ENCODE measurements around the gene OSBP2.
A peak's percentile ranks its signal among the peaks of the same experiment; 100 is the strongest.

Gene OSBP2

GRCh38 chr22:30947173-30947815 lies 252.6 kb downstream of the OSBP2 start:
- no peak overlapping the region for H3K27ac ChIP-seq (ENCODE audit: low read length, poor library complexity, severe bottlenecking)
- no peak overlapping the region for H3K4me2 ChIP-seq (ENCODE audit: low read length, poor library complexity, severe bottlenecking)
- no peak overlapping the region for H2BK15ac ChIP-seq (ENCODE audit: low read depth, poor library complexity, severe bottlenecking)
- no peak overlapping the region for H2BK12ac ChIP-seq (ENCODE audit: low read length in 2 of 2)
- peaks cover 42% of the 10 kb centered on the region for H3K79me1 ChIP-seq (replicated peaks; ENCODE audit: low read length, poor library complexity, severe bottlenecking)
- H3K4ac ChIP-seq (ENCODE audit: low read depth in 1 of 2, low read length in 2 of 2), result no peak overlapping the region
- H2BK120ac ChIP-seq (ENCODE audit: low read depth, low read length), result no peak overlapping the region
- no peak overlapping the region for H3K18ac ChIP-seq (ENCODE audit: low read depth in 1 of 2, low read length in 2 of 2)
- H3K4me3 ChIP-seq (ENCODE audit: insufficient read depth in 1 of 2, low read depth in 1 of 2, low read length in 2 of 2), result no peak overlapping the region
- no peaks in the 10 kb centered on the region for H3K4me1 ChIP-seq (ENCODE audit: control insufficient read depth, insufficient read depth, low read depth, low read length)
- H3K9me3 ChIP-seq (ENCODE audit: control insufficient read depth, low read length), result no peaks in the 10 kb centered on the region
- no peak overlapping the region for H3K23ac ChIP-seq (ENCODE audit: low read length in 2 of 2)
- H4K91ac ChIP-seq (ENCODE audit: low read length), result no peak overlapping the region
- 90% methylated on average over 4 of the region's 5 CpGs for WGBS
- no peak overlapping the region for H2AFZ ChIP-seq (ENCODE audit: low read depth, low read length)
- H3K9ac ChIP-seq (ENCODE audit: low read length), result peak overlapping the region; percentile 8
- no peak overlapping the region for H3K14ac ChIP-seq (ENCODE audit: low read length in 2 of 2)
- no peak overlapping the region for H2AK5ac ChIP-seq (ENCODE audit: low read length, severe bottlenecking)
- peaks cover 60 to 96% of the 10 kb centered on the region in 2 experiments for H3K36me3 ChIP-seq (ENCODE audit: control insufficient read depth in 1 of 2, insufficient read depth in 2 of 2, low read depth in 1 of 2, low read length in 2 of 2)
- no peak for DNase-seq
- H4K8ac ChIP-seq (ENCODE audit: low read length), result no peak overlapping the region
- H3K27me3 ChIP-seq (ENCODE audit: control insufficient read depth in 1 of 2, insufficient read depth in 1 of 2, low read length in 2 of 2), result no peaks in the 10 kb centered on the region
- no peak overlapping the region for H2BK5ac ChIP-seq (ENCODE audit: low read depth, low read length, poor library complexity, severe bottlenecking)

- H3K36me3 ChIP-seq (ENCODE audit: control insufficient read depth in 1 of 2, insufficient read depth in 2 of 2, low read depth in 1 of 2, low read length in 2 of 2), result peaks cover 56 to 96% of the 10 kb centered on the region in 2 experiments
- no peak overlapping the region for H3K14ac ChIP-seq (ENCODE audit: low read length in 2 of 2)
- no peaks in the 10 kb centered on the region for H3K4me1 ChIP-seq (ENCODE audit: control insufficient read depth, insufficient read depth, low read depth, low read length)
- no peak overlapping the region for H3K4me2 ChIP-seq (ENCODE audit: low read length, poor library complexity, severe bottlenecking)
- no peak overlapping the region for H3K4me3 ChIP-seq (ENCODE audit: insufficient read depth in 1 of 2, low read depth in 1 of 2, low read length in 2 of 2)
- H2BK12ac ChIP-seq (ENCODE audit: low read length in 2 of 2), result no peak overlapping the region
- no peak overlapping the region for H2BK120ac ChIP-seq (ENCODE audit: low read depth, low read length)
- H4K91ac ChIP-seq (ENCODE audit: low read length), result no peak overlapping the region
- no peak overlapping the region for H2AK5ac ChIP-seq (ENCODE audit: low read length, severe bottlenecking)
- H3K23ac ChIP-seq (ENCODE audit: low read length in 2 of 2), result no peak overlapping the region
- no peak overlapping the region for H4K8ac ChIP-seq (ENCODE audit: low read length)
- 72% methylated on average over 2 of the region's 2 CpGs for WGBS
- peak overlapping the region; percentile 40 for H3K9ac ChIP-seq (ENCODE audit: low read length)
- H2BK15ac ChIP-seq (ENCODE audit: low read depth, poor library complexity, severe bottlenecking), result no peak overlapping the region
- no peak overlapping the region for H2BK5ac ChIP-seq (ENCODE audit: low read depth, low read length, poor library complexity, severe bottlenecking)
- no peaks in the 10 kb centered on the region for H3K9me3 ChIP-seq (ENCODE audit: control insufficient read depth, low read length)
- peaks cover 46% of the 10 kb centered on the region for H3K79me1 ChIP-seq (replicated peaks; ENCODE audit: low read length, poor library complexity, severe bottlenecking)
- no peak overlapping the region for H3K18ac ChIP-seq (ENCODE audit: low read depth in 1 of 2, low read length in 2 of 2)
- no peak overlapping the region for H3K27ac ChIP-seq (ENCODE audit: low read length, poor library complexity, severe bottlenecking)
- H3K27me3 ChIP-seq (ENCODE audit: control insufficient read depth in 1 of 2, insufficient read depth in 1 of 2, low read length in 2 of 2), result no peaks in the 10 kb centered on the region
- peak; percentile 72 for DNase-seq
- no peak overlapping the region for H2AFZ ChIP-seq (ENCODE audit: low read depth, low read length)
- no peak overlapping the region for H3K4ac ChIP-seq (ENCODE audit: low read depth in 1 of 2, low read length in 2 of 2)
Measured at GRCh38 chr22:30947816-30948454, 253.3 kb downstream of the OSBP2 start.

- Histone ChIP-seq H4K8ac (ENCODE audit: low read length) (no peak overlapping the region), H3K4me1 (ENCODE audit: control insufficient read depth, insufficient read depth, low read depth, low read length) (no peaks in the 10 kb centered on the region)
- DNase-seq, result peak; percentile 13
Measured at GRCh38 chr22:30948930-30949342, 254.3 kb downstream of the OSBP2 start.

GRCh38 chr22:30949934-30950660 lies 255.4 kb downstream of the OSBP2 start:
- no peak overlapping the region for H4K8ac ChIP-seq (ENCODE audit: low read length)
- no peak overlapping the region for H2AFZ ChIP-seq (ENCODE audit: low read depth, low read length)
- no peak overlapping the region for H4K91ac ChIP-seq (ENCODE audit: low read length)
- WGBS, result 95% methylated on average over 7 of the region's 7 CpGs
- H3K18ac ChIP-seq (ENCODE audit: low read depth in 1 of 2, low read length in 2 of 2), result no peak overlapping the region
- no peaks in the 10 kb centered on the region for H3K4me1 ChIP-seq (ENCODE audit: control insufficient read depth, insufficient read depth, low read depth, low read length)
- DNase-seq, result no peak
- H3K79me1 ChIP-seq (replicated peaks; ENCODE audit: low read length, poor library complexity, severe bottlenecking), result peaks cover 37% of the 10 kb centered on the region
- H3K4me3 ChIP-seq (ENCODE audit: insufficient read depth in 1 of 2, low read depth in 1 of 2, low read length in 2 of 2), result no peak overlapping the region
- no peak overlapping the region for H3K23ac ChIP-seq (ENCODE audit: low read length in 2 of 2)
- H3K27me3 ChIP-seq (ENCODE audit: control insufficient read depth in 1 of 2, insufficient read depth in 1 of 2, low read length in 2 of 2), result no peaks in the 10 kb centered on the region
- no peak overlapping the region for H2AK5ac ChIP-seq (ENCODE audit: low read length, severe bottlenecking)
- H3K27ac ChIP-seq (ENCODE audit: low read length, poor library complexity, severe bottlenecking), result no peak overlapping the region
- no peaks in the 10 kb centered on the region for H3K9me3 ChIP-seq (ENCODE audit: control insufficient read depth, low read length)
- no peak overlapping the region for H2BK5ac ChIP-seq (ENCODE audit: low read depth, low read length, poor library complexity, severe bottlenecking)
- no peak overlapping the region for H3K4ac ChIP-seq (ENCODE audit: low read depth in 1 of 2, low read length in 2 of 2)
- no peak overlapping the region for H3K9ac ChIP-seq (ENCODE audit: low read length)
- H3K4me2 ChIP-seq (ENCODE audit: low read length, poor library complexity, severe bottlenecking), result no peak overlapping the region
- H3K14ac ChIP-seq (ENCODE audit: low read length in 2 of 2), result no peak overlapping the region
- H3K36me3 ChIP-seq (ENCODE audit: control insufficient read depth in 1 of 2, insufficient read depth in 2 of 2, low read depth in 1 of 2, low read length in 2 of 2), result peaks cover 41 to 94% of the 10 kb centered on the region in 2 experiments
- H2BK120ac ChIP-seq (ENCODE audit: low read depth, low read length), result no peak overlapping the region
- H2BK15ac ChIP-seq (ENCODE audit: low read depth, poor library complexity, severe bottlenecking), result no peak overlapping the region
- H2BK12ac ChIP-seq (ENCODE audit: low read length in 2 of 2), result no peak overlapping the region

More at GRCh38 chr22:30948930-30949342, 254.3 kb downstream of the OSBP2 start:
- H2AFZ ChIP-seq (ENCODE audit: low read depth, low read length), result no peak overlapping the region
- 83% methylated on average over 3 of the region's 3 CpGs for WGBS
- no peak overlapping the region for H3K4me3 ChIP-seq (ENCODE audit: insufficient read depth in 1 of 2, low read depth in 1 of 2, low read length in 2 of 2)
- peak overlapping the region; percentile 40 for H3K9ac ChIP-seq (ENCODE audit: low read length)
- no peak overlapping the region for H2AK5ac ChIP-seq (ENCODE audit: low read length, severe bottlenecking)
- H3K14ac ChIP-seq (ENCODE audit: low read length in 2 of 2), result no peak overlapping the region
- no peak overlapping the region for H2BK5ac ChIP-seq (ENCODE audit: low read depth, low read length, poor library complexity, severe bottlenecking)
- no peak overlapping the region for H2BK12ac ChIP-seq (ENCODE audit: low read length in 2 of 2)
- no peak overlapping the region for H2BK15ac ChIP-seq (ENCODE audit: low read depth, poor library complexity, severe bottlenecking)
- H3K18ac ChIP-seq (ENCODE audit: low read depth in 1 of 2, low read length in 2 of 2), result no peak overlapping the region
- peaks cover 51 to 96% of the 10 kb centered on the region in 2 experiments for H3K36me3 ChIP-seq (ENCODE audit: control insufficient read depth in 1 of 2, insufficient read depth in 2 of 2, low read depth in 1 of 2, low read length in 2 of 2)
- no peaks in the 10 kb centered on the region for H3K27me3 ChIP-seq (ENCODE audit: control insufficient read depth in 1 of 2, insufficient read depth in 1 of 2, low read length in 2 of 2)
- no peak overlapping the region for H3K23ac ChIP-seq (ENCODE audit: low read length in 2 of 2)
- no peak overlapping the region for H3K27ac ChIP-seq (ENCODE audit: low read length, poor library complexity, severe bottlenecking)
- H3K79me1 ChIP-seq (replicated peaks; ENCODE audit: low read length, poor library complexity, severe bottlenecking), result peaks cover 46% of the 10 kb centered on the region
- no peak overlapping the region for H2BK120ac ChIP-seq (ENCODE audit: low read depth, low read length)
- no peak overlapping the region for H3K4ac ChIP-seq (ENCODE audit: low read depth in 1 of 2, low read length in 2 of 2)
- no peak overlapping the region for H4K91ac ChIP-seq (ENCODE audit: low read length)
- H3K4me2 ChIP-seq (ENCODE audit: low read length, poor library complexity, severe bottlenecking), result no peak overlapping the region
- H3K9me3 ChIP-seq (ENCODE audit: control insufficient read depth, low read length), result no peaks in the 10 kb centered on the region
